HepG2 (cell line): Measurements from ENCODE around the gene SFXN5. TPM values are rescaled to one million over a fixed set of nuclear protein-coding genes. Genes with fewer than 3 reads are reported as not detected.

ENCODE experiments used
- ATAC-seq: fragments of 200-7000 bp; cut with Tn5 transposase; 3 replicates; pipeline ENCODE4 v1.9.1; 2020; ENCODE audit warnings: mild to moderate bottlenecking, moderate library complexity
- BruUV-seq: library from RNA; stranded (reverse); fragments of 400-500 nt; replicated peaks from 2 replicates; lab custom pipeline; 2021; lab: Mats Ljungman, UMichigan
- CTCF ChIA-PET: fragments of 300-600 bp; formaldehyde crosslinking; extraction: SDS; loops from one replicate; lab custom pipeline; 2021; ENCODE audit warnings: low total read pairs, inconsistent platforms, low intra/inter-chr PET ratio; lab: Yijun Ruan, JAX
- POLR2A ChIA-PET: fragments of 350-600 bp; sonication (Branson Sonifier 250); formaldehyde crosslinking; loops from one replicate; lab custom pipeline; 2020; ENCODE audit warnings: antibody characterized with exemption, inconsistent platforms; lab: Yijun Ruan, JAX
- DNase-seq: peaks from one replicate; pipeline ENCODE4 v3.0.0-alpha.2; 2015; ENCODE audit warnings: low spot score
- FAIRE-seq: peaks from 3 replicates; lab custom pipeline; 2011; peaks lifted over from hg19 to GRCh38; lab: Jason Lieb, UNC
- H2AFZ ChIP-seq: one replicate; pipeline ENCODE4 v1.6.1; 2011; ENCODE audit warnings: low read length, inconsistent platforms
- H3K27ac ChIP-seq: fragments of 300-600 bp; 3 replicates; pipeline ENCODE4 v1.8.0; 2011; ENCODE audit warnings: mixed run types, mild to moderate bottlenecking, mixed read lengths, low read length, inconsistent platforms; ENCODE audit not compliant: insufficient read depth; ENCODE audit errors: extremely low read length
- H3K27me3 ChIP-seq, 2 experiments: fragments of 200-600 bp in 1 of 2; 2 replicates in 1 of 2; 3 replicates in 1 of 2; pipeline versions ENCODE4 v1.6.0 to v1.8.0; 2011; ENCODE audit warnings: low read length in 2 of 2, mild to moderate bottlenecking in 2 of 2, moderate library complexity in 2 of 2, inconsistent platforms in 1 of 2; ENCODE audit not compliant: insufficient read depth in 2 of 2, control insufficient read depth in 1 of 2
- H3K36me3 ChIP-seq, 2 experiments: fragments of 200-600 bp in 1 of 2; replicated peaks in 1 of 2; 2 replicates in 1 of 2; 3 replicates in 1 of 2; pipeline versions ENCODE4 v1.5.1 to v1.8.0; 2011; ENCODE audit warnings: low read length in 2 of 2, inconsistent platforms in 1 of 2; ENCODE audit not compliant: insufficient read depth in 2 of 2, control insufficient read depth in 1 of 2
- H3K4me1 ChIP-seq: 2 replicates; pipeline ENCODE4 v1.5.1; 2012; ENCODE audit warnings: low read length, inconsistent platforms; ENCODE audit not compliant: insufficient read depth
- H3K4me2 ChIP-seq: 2 replicates; pipeline ENCODE4 v1.6.0; 2011; ENCODE audit warnings: low read depth, low read length, inconsistent platforms
- H3K4me3 ChIP-seq, 3 experiments: fragments of 200-600 bp in 1 of 3; sonication (generic), shearing (Covaris generic) in 1 of 3; replicated peaks in 1 of 3; 2 replicates each; pipeline ENCODE4 v1.5.1; 2011 to 2016; ENCODE audit warnings: low read length in 3 of 3, inconsistent platforms in 2 of 3, low read depth in 2 of 3, mild to moderate bottlenecking in 2 of 3, control low read depth in 1 of 3, mixed read lengths in 1 of 3; ENCODE audit not compliant: insufficient read depth in 1 of 3
- H3K79me2 ChIP-seq: one replicate; pipeline ENCODE4 v1.6.1; 2011; ENCODE audit warnings: low read length, inconsistent platforms; ENCODE audit not compliant: insufficient read depth
- H3K9ac ChIP-seq: 2 replicates; pipeline ENCODE4 v1.6.0; 2011; ENCODE audit warnings: mild to moderate bottlenecking, low read depth, low read length, inconsistent platforms; ENCODE audit not compliant: insufficient read depth
- H3K9me3 ChIP-seq: 2 replicates; pipeline ENCODE4 v1.5.1; 2012; ENCODE audit warnings: mild to moderate bottlenecking, low read length
- H4K20me1 ChIP-seq: 2 replicates; pipeline ENCODE4 v1.6.0; 2011; ENCODE audit warnings: inconsistent platforms, mild to moderate bottlenecking, low read length, moderate library complexity; ENCODE audit not compliant: insufficient read depth
- ARNT2 ChIP-seq: sonication (generic); formaldehyde crosslinking; IDR thresholded peaks from 2 replicates; pipeline ENCODE4 v1.8.0; 2022; ENCODE audit warnings: mild to moderate bottlenecking, low read depth, missing genetic modification reagents, moderate library complexity
- BHLHE40 ChIP-seq: IDR thresholded peaks from 2 replicates; pipeline ENCODE4 v1.6.1; 2011; ENCODE audit warnings: low read length, improper control_type of control experiment
- CERS6 ChIP-seq: sonication (generic); formaldehyde crosslinking; IDR thresholded peaks from 2 replicates; pipeline ENCODE4 v1.5.0; 2020; ENCODE audit warnings: missing genetic modification reagents
- DMAP1 ChIP-seq: IDR thresholded peaks from 2 replicates; pipeline ENCODE4 v1.6.1; 2016
- IRF2 ChIP-seq: IDR thresholded peaks from 2 replicates; pipeline ENCODE4 v1.6.1; 2018; ENCODE audit warnings: missing genetic modification reagents, missing compliant biosample characterization
- NONO ChIP-seq, 2 experiments: fragments of 450-650 bp in 1 of 2; sonication (generic) in 1 of 2; formaldehyde crosslinking in 1 of 2; IDR thresholded peaks in 1 of 2; conservative IDR thresholded peaks in 1 of 2; 2 replicates each; pipeline versions ENCODE4 v1.6.1 to v1.8.0; 2017 to 2022; ENCODE audit warnings: mild to moderate bottlenecking in 1 of 2, missing genetic modification reagents in 1 of 2, moderate library complexity in 1 of 2
- PCBP1 ChIP-seq: fragments of 200-400 bp; formaldehyde crosslinking; IDR thresholded peaks from 2 replicates; pipeline ENCODE4 v1.6.1; 2017; ENCODE audit warnings: mild to moderate bottlenecking, low read depth, low read length, borderline replicate concordance
- ZNF235 ChIP-seq: sonication (generic); formaldehyde crosslinking; IDR thresholded peaks from 2 replicates; pipeline ENCODE4 v1.8.1; 2023; ENCODE audit warnings: mild to moderate bottlenecking, missing genetic modification reagents, borderline replicate concordance
- ZNF619 ChIP-seq: sonication (generic); formaldehyde crosslinking; IDR thresholded peaks from 2 replicates; pipeline ENCODE4 v1.4.0; 2020; ENCODE audit warnings: mild to moderate bottlenecking, missing genetic modification reagents
- ZSCAN30 ChIP-seq: sonication (generic); formaldehyde crosslinking; IDR thresholded peaks from 2 replicates; pipeline ENCODE4 v1.5.0; 2020; ENCODE audit warnings: mild to moderate bottlenecking, missing genetic modification reagents
- WGBS: methylation state at CpG from one replicate; pipeline ENCODE4 v1.1.6; 2017; ENCODE audit warnings: low lambda C conversion rate; 5-methylcytosine and 5-hydroxymethylcytosine counted together
- in situ Hi-C: cut with HindIII; loops from 2 replicates; pipeline ENCODE4 v1.10.0; 2017; ENCODE audit warnings: low pct_unique_long_range_greater_than_20kb; ENCODE audit not compliant: extremely low pct_ligation_motif_present
- intact Hi-C: fragments of 100-400 bp; cut with micrococcal nuclease; formaldehyde crosslinking; loops from one replicate; pipeline ENCODE4 v1.10.0; 2022; ENCODE audit not compliant: unreplicated experiment
- polyA plus RNA-seq, 8 experiments: library from polyadenylated mRNA; depleted of rRNA in 3 of 8; stranded (reverse) in 7 of 8; unstranded in 1 of 8; fragments of >200 nt; fragmentation: Illumina TruSeq in 4 of 8; extraction: Trizol in 4 of 8; gene quantifications; 2 replicates each; pipeline versions ENCODE4 v1.2.1 to v1.2.3, GENCODE V29; 2011 to 2016; ENCODE audit warnings: low read depth in 4 of 8, missing spikeins in 1 of 8, mixed read lengths in 1 of 8; ENCODE audit not compliant: insufficient read depth in 1 of 8
- total RNA-seq, 5 experiments: library from RNA; depleted of rRNA; stranded (reverse); fragments of >200 nt; fragmentation: Illumina TruSeq; extraction: Trizol; gene quantifications; 2 replicates each; pipeline ENCODE4 v1.2.3, GENCODE V29; 2016; ENCODE audit warnings: low read depth in 1 of 5
- TF ChIP-seq, protein P1 (sequence below): sonication (generic); formaldehyde crosslinking; IDR thresholded peaks from 2 replicates; pipeline ENCODE4 v1.4.0; 2020; ENCODE audit warnings: missing genetic modification reagents
- TF ChIP-seq, protein P2 (sequence below): sonication (generic); formaldehyde crosslinking; IDR thresholded peaks from 2 replicates; pipeline ENCODE4 v1.5.1; 2020; ENCODE audit warnings: mild to moderate bottlenecking, missing genetic modification reagents, moderate library complexity

The SFXN5 gene
- total and polyA plus RNA-seq, 2 of the 13 experiments (the other 11 are each of a cell fraction or from before 2014, with no cell fraction given), result 34.9 to 37.4 TPM

DNA sequence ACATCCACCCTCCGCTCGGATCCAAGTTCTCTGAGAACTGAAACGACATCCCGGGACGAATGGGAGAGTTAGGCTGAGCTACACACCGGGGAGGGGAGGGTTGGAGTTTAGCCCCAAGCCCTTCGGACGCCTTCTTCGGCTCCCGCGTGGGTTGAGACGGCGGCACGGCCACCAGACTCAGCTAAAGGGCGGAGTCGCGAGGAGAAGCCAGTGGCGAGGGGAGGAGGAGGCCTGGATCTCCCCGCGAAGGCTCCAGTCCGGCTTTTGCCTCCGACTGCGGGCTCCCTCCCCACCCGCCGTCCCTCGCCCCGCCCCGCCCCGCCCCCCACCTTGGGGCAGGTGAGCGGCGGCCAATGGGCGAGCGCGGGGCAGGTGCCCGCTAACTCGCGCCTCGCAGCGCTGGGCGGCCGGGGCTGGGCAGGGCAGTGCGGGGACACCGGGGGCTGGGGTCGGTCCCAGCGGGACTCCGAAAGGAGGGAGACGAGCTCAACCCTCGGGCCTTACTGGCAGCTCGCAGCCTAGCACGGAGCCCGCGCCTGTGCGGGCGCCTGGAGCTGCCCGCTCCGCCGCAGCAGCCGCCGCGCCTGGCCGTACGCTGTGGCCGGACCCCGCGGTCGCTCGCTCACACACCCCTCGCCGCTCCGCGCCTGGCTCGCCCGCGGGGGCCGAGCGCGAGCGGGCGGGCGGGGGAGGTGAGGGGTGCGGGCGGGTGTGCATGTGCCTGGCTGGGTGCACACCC, 154.2 kb downstream of the SFXN5 start, which contains the start of gene EMX1:
Gene EMX1 (plus strand): TSS at position 382 of the 739 bp plus-strand sequence. CDS start 334 bp downstream, at position 716.
- Histone ChIP-seq H3K4me3 (peak within 1 kb of the TSS; percentile 64 to 83 (median 69)), H3K4me2 (peak within 1 kb of the TSS; percentile 100), H3K27ac (peak within 1 kb of the TSS; percentile 12), H3K27me3 (peaks cover 15 to 85% of the 10 kb centered on the region in 2 experiments), H4K20me1 (no peaks in the 10 kb centered on the region; the same call in 1 of the 2 replicates), H2AFZ (peak within 1 kb of the TSS; percentile 78), H3K4me1 (peaks cover 41% of the 10 kb centered on the region), H3K9ac (peak within 1 kb of the TSS; percentile 62), H3K79me2 (no peaks in the 10 kb centered on the region), H3K36me3 (no peaks in the 10 kb centered on the region), H3K9me3 (no peaks in the 10 kb centered on the region)
- no TSS peak for BruUV-seq
- WGBS, result 0% methylated on average over 14 of the region's 82 CpGs
- ChIA-PET CTCF (interaction anchor here (1.2 kb wide), 1 partner anchor 30 kb away, joined by 3 read pairs; the partner anchor contains the start of gene SPR), POLR2A (interaction anchor here (0.6 to 3.0 kb wide), 5 partner anchors 23 to 57 kb away, joined by 3 to 13 read pairs (median 5); partner anchors contain the start of gene SPR)
- intact Hi-C loops (loop anchor here (1.0 kb wide), 1 partner anchor 30 kb away; the partner anchor contains the start of gene SPR), in situ Hi-C loops (no loop called here)
- DNase-seq (peak; percentile 60), FAIRE-seq (no peak), ATAC-seq (peak; percentile 62)
- TF ChIP-seq DMAP1 (CRISPR knock-in tag) (no peak), ZSCAN30 (CRISPR knock-in tag) (no peak), NONO (IDR thresholded peaks at IDR 0.05) (no peak), NONO (CRISPR knock-in tag; conservative IDR thresholded peaks at IDR 0.05) (peak; percentile 58; the same call in 1 of the 2 replicates), CERS6 (no peak), ARNT2 (peak; percentile 39; the same call in 1 of the 2 replicates), IRF2 (CRISPR knock-in tag) (no peak), PCBP1 (peak; percentile 82; the same call in 1 of the 2 replicates), BHLHE40 (no peak), ZNF619 (CRISPR knock-in tag) (peak; percentile 57; the same call in 1 of the 2 replicates), ZNF235 (CRISPR knock-in tag) (peak; percentile 25; the same call in 1 of the 2 replicates)
- TF ChIP-seq, protein P1, sequence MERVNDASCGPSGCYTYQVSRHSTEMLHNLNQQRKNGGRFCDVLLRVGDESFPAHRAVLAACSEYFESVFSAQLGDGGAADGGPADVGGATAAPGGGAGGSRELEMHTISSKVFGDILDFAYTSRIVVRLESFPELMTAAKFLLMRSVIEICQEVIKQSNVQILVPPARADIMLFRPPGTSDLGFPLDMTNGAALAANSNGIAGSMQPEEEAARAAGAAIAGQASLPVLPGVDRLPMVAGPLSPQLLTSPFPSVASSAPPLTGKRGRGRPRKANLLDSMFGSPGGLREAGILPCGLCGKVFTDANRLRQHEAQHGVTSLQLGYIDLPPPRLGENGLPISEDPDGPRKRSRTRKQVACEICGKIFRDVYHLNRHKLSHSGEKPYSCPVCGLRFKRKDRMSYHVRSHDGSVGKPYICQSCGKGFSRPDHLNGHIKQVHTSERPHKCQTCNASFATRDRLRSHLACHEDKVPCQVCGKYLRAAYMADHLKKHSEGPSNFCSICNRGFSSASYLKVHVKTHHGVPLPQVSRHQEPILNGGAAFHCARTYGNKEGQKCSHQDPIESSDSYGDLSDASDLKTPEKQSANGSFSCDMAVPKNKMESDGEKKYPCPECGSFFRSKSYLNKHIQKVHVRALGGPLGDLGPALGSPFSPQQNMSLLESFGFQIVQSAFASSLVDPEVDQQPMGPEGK (CRISPR knock-in tag), result peak; percentile 55; the same call in 1 of the 2 replicates
- TF ChIP-seq, protein P2, sequence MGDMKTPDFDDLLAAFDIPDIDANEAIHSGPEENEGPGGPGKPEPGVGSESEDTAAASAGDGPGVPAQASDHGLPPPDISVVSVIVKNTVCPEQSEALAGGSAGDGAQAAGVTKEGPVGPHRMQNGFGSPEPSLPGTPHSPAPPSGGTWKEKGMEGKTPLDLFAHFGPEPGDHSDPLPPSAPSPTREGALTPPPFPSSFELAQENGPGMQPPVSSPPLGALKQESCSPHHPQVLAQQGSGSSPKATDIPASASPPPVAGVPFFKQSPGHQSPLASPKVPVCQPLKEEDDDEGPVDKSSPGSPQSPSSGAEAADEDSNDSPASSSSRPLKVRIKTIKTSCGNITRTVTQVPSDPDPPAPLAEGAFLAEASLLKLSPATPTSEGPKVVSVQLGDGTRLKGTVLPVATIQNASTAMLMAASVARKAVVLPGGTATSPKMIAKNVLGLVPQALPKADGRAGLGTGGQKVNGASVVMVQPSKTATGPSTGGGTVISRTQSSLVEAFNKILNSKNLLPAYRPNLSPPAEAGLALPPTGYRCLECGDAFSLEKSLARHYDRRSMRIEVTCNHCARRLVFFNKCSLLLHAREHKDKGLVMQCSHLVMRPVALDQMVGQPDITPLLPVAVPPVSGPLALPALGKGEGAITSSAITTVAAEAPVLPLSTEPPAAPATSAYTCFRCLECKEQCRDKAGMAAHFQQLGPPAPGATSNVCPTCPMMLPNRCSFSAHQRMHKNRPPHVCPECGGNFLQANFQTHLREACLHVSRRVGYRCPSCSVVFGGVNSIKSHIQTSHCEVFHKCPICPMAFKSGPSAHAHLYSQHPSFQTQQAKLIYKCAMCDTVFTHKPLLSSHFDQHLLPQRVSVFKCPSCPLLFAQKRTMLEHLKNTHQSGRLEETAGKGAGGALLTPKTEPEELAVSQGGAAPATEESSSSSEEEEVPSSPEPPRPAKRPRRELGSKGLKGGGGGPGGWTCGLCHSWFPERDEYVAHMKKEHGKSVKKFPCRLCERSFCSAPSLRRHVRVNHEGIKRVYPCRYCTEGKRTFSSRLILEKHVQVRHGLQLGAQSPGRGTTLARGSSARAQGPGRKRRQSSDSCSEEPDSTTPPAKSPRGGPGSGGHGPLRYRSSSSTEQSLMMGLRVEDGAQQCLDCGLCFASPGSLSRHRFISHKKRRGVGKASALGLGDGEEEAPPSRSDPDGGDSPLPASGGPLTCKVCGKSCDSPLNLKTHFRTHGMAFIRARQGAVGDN (CRISPR knock-in tag), result peak; percentile 7; the same call in 1 of the 2 replicates
